RWPE2 (cell line): ENCODE data around the gene SNIP1.
"Not testable (repeated sequence)": the region's sequence is repeated elsewhere in the genome, so short reads cannot be mapped to it uniquely, and the experiment has no call there.

ENCODE experiments used
- ATAC-seq: fragments of 200-7000 bp; cut with Tn5 transposase; 3 replicates; pipeline ENCODE4 v1.9.1; 2021; ENCODE audit warnings: low read depth
- DNase-seq: peaks from one replicate; pipeline ENCODE4 v3.0.0-alpha.2; 2020; ENCODE audit warnings: low spot score
- H3K27ac ChIP-seq: fragments of 450-650 bp; 2 replicates; pipeline ENCODE4 v1.5.1; 2017; ENCODE audit warnings: mild to moderate bottlenecking; ENCODE audit not compliant: poor library complexity, severe bottlenecking
- H3K27me3 ChIP-seq: fragments of 250-450 bp; sonication (Bioruptor Pico); 2 replicates; pipeline ENCODE4 v1.5.1; 2021; ENCODE audit warnings: mild to moderate bottlenecking, moderate library complexity; ENCODE audit not compliant: insufficient read depth, poor library complexity, severe bottlenecking
- H3K36me3 ChIP-seq: fragments of 250-450 bp; sonication (Bioruptor Pico); 2 replicates; pipeline ENCODE4 v1.5.1; 2020; ENCODE audit warnings: low read depth, mild to moderate bottlenecking, moderate library complexity
- H3K4me1 ChIP-seq: fragments of 250-450 bp; sonication (Bioruptor Pico); 2 replicates; pipeline ENCODE4 v1.5.1; 2021; ENCODE audit warnings: mild to moderate bottlenecking, moderate library complexity; ENCODE audit not compliant: insufficient read depth, poor library complexity, severe bottlenecking
- H3K4me3 ChIP-seq: fragments of 250-450 bp; sonication (Bioruptor Pico); 2 replicates; pipeline ENCODE4 v1.5.1; 2021; ENCODE audit warnings: mild to moderate bottlenecking, moderate library complexity; ENCODE audit not compliant: severe bottlenecking
- H3K9me3 ChIP-seq: fragments of 250-450 bp; sonication (Bioruptor Pico); 2 replicates; pipeline ENCODE4 v1.5.1; 2021; ENCODE audit warnings: mild to moderate bottlenecking, moderate library complexity; ENCODE audit not compliant: severe bottlenecking
- CTCF ChIP-seq: fragments of 450-650 bp; IDR thresholded peaks from one replicate; pipeline ENCODE4 v1.5.1; 2017; ENCODE audit warnings: mild to moderate bottlenecking, moderate library complexity; ENCODE audit not compliant: poor library complexity, severe bottlenecking

SNIP1 gene

GRCh38 chr1:37596182-37596667 is 42.1 kb upstream of the SNIP1 start:
- H3K9me3 ChIP-seq = no peaks in the 10 kb centered on the region
- H3K4me1 ChIP-seq = peaks cover 11% of the 10 kb centered on the region
- TF ChIP-seq CTCF = no peak
- ATAC-seq (peak; percentile 11), DNase-seq (no peak)
- H3K27me3 ChIP-seq = no peaks in the 10 kb centered on the region
- H3K36me3 ChIP-seq = peaks cover 32% of the 10 kb centered on the region
- H3K4me3 ChIP-seq = peak overlapping the region; percentile 71
- no peak overlapping the region for H3K27ac ChIP-seq

- H3K27ac ChIP-seq = peak within 1 kb of the TSS; percentile 37
These were observed 41.5 kb upstream of the SNIP1 start, which contains the start of gene GNL2 for GRCh38 chr1:37595440-37596181. TSS of gene GNL2 (minus strand) at chr1:37595937. CDS start at chr1:37595822, 115 bp downstream.

GRCh38 chr1:37593726-37594125 is 39.6 kb upstream of the SNIP1 start:
- ATAC-seq (no peak), DNase-seq (no peak)
- no peak overlapping the region for H3K27ac ChIP-seq
- H3K4me1 ChIP-seq = peaks cover 11% of the 10 kb centered on the region
- H3K36me3 ChIP-seq = peaks cover 57% of the 10 kb centered on the region
- no peak for TF ChIP-seq CTCF
- H3K4me3 ChIP-seq = no peak overlapping the region
- H3K27me3 ChIP-seq = no peaks in the 10 kb centered on the region
- H3K9me3 ChIP-seq = no peaks in the 10 kb centered on the region

More at GRCh38 chr1:37595440-37596181, 41.5 kb upstream of the SNIP1 start, which contains the start of gene GNL2:
- peak; percentile 91 for DNase-seq
- ATAC-seq = peak; percentile 99
- Histone ChIP-seq H3K9me3 (no peaks in the 10 kb centered on the region), H3K27me3 (no peaks in the 10 kb centered on the region), H3K36me3 (peaks cover 38% of the 10 kb centered on the region), H3K4me1 (peaks cover 11% of the 10 kb centered on the region), H3K4me3 (peak within 1 kb of the TSS; percentile 71)
- TF ChIP-seq CTCF = no peak

GRCh38 chr1:37588939-37589338 is 34.8 kb upstream of the SNIP1 start:
- Histone ChIP-seq H3K36me3 (peaks cover 94% of the 10 kb centered on the region), H3K9me3 (no peaks in the 10 kb centered on the region), H3K27ac (no peak overlapping the region), H3K4me1 (peaks cover under 1% of the 10 kb centered on the region), H3K4me3 (no peak overlapping the region), H3K27me3 (no peaks in the 10 kb centered on the region)
- ATAC-seq (no peak), DNase-seq (no peak)
- no peak for TF ChIP-seq CTCF

GRCh38 chr1:37584544-37584943 is 30.5 kb upstream of the SNIP1 start:
- not testable (repeated sequence) for DNase-seq
- H3K36me3 ChIP-seq = peaks cover 91% of the 10 kb centered on the region

More at GRCh38 chr1:37584544-37584943, 30.5 kb upstream of the SNIP1 start:
- not testable (repeated sequence) for H3K4me1 ChIP-seq, ATAC-seq, H3K27me3 ChIP-seq, H3K4me3 ChIP-seq, H3K27ac ChIP-seq, H3K9me3 ChIP-seq
